Calu3 (cell line): ENCODE results near the gene HIVEP3. TPM values are rescaled to one million over a fixed set of nuclear protein-coding genes. Genes with fewer than 3 reads are reported as not detected.

Source experiments
- BruUV-seq: library from RNA; stranded (reverse); fragments of 400-500 nt; replicated peaks from 2 replicates; lab custom pipeline; 2021; lab: Mats Ljungman, UMichigan
- CTCF ChIA-PET: fragments of 300-600 bp; sonication (Branson Sonifier 250); formaldehyde crosslinking; loops from one replicate; lab custom pipeline; 2022; ENCODE audit warnings: antibody characterized with exemption; lab: Charles Lee
- DNase-seq: peaks from one replicate; pipeline ENCODE4 v3.0.0; 2022
- H3K27ac Mint-ChIP-seq: one replicate; pipeline ENCODE4 v1.8.0; 2022; ENCODE audit warnings: mixed read lengths; ENCODE audit not compliant: unreplicated experiment
- H3K27me3 Mint-ChIP-seq: one replicate; pipeline ENCODE4 v1.8.0; 2022; ENCODE audit warnings: mixed read lengths; ENCODE audit not compliant: unreplicated experiment
- H3K36me3 Mint-ChIP-seq: one replicate; pipeline ENCODE4 v1.8.0; 2022; ENCODE audit warnings: mild to moderate bottlenecking, moderate library complexity, mixed read lengths; ENCODE audit not compliant: insufficient read depth, unreplicated experiment
- H3K4me1 Mint-ChIP-seq: one replicate; pipeline ENCODE4 v1.8.0; 2022; ENCODE audit warnings: mild to moderate bottlenecking, low read depth, mixed read lengths; ENCODE audit not compliant: unreplicated experiment
- H3K4me3 Mint-ChIP-seq: one replicate; pipeline ENCODE4 v1.8.0; 2022; ENCODE audit warnings: mild to moderate bottlenecking, low read depth, moderate library complexity, mixed read lengths; ENCODE audit not compliant: unreplicated experiment
- H3K9me3 Mint-ChIP-seq: one replicate; pipeline ENCODE4 v1.8.0; 2022; ENCODE audit warnings: low read depth, mixed read lengths; ENCODE audit not compliant: unreplicated experiment
- intact Hi-C: fragments of 100-400 bp; cut with micrococcal nuclease; formaldehyde crosslinking; loops from one replicate; pipeline ENCODE4 v1.10.0; 2022; ENCODE audit not compliant: unreplicated experiment
- total RNA-seq: library from RNA; stranded (reverse); gene quantifications from 2 replicates; pipeline ENCODE4 v1.2.3, GENCODE V29; 2022
- TF ChIP-seq, protein P1 (sequence below): fragments of 200-600 bp; IDR thresholded peaks from one replicate; pipeline ENCODE4 v1.8.0; 2022; ENCODE audit warnings: antibody characterized with exemption; ENCODE audit not compliant: unreplicated experiment

Gene HIVEP3
- total RNA-seq, 1 experiment from 2014 or later, result 9.0 TPM

- CTCF ChIA-PET, result no interaction called here
- Mint-ChIP-seq H3K36me3 (peaks cover under 1% of the 10 kb centered on the region), H3K4me1 (peaks cover 25% of the 10 kb centered on the region), H3K4me3 (no peak overlapping the region), H3K9me3 (no peaks in the 10 kb centered on the region), H3K27ac (no peak overlapping the region), H3K27me3 (peaks cover 26% of the 10 kb centered on the region)
- DNase-seq, result no peak
- BruUV-seq, result no TSS peak
- TF ChIP-seq, protein P1, sequence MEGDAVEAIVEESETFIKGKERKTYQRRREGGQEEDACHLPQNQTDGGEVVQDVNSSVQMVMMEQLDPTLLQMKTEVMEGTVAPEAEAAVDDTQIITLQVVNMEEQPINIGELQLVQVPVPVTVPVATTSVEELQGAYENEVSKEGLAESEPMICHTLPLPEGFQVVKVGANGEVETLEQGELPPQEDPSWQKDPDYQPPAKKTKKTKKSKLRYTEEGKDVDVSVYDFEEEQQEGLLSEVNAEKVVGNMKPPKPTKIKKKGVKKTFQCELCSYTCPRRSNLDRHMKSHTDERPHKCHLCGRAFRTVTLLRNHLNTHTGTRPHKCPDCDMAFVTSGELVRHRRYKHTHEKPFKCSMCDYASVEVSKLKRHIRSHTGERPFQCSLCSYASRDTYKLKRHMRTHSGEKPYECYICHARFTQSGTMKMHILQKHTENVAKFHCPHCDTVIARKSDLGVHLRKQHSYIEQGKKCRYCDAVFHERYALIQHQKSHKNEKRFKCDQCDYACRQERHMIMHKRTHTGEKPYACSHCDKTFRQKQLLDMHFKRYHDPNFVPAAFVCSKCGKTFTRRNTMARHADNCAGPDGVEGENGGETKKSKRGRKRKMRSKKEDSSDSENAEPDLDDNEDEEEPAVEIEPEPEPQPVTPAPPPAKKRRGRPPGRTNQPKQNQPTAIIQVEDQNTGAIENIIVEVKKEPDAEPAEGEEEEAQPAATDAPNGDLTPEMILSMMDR, result no peak
- intact Hi-C loops, result no loop called here
Measured at GRCh38 chr1:41677620-41678019, 241.1 kb downstream of the HIVEP3 start.

DNA sequence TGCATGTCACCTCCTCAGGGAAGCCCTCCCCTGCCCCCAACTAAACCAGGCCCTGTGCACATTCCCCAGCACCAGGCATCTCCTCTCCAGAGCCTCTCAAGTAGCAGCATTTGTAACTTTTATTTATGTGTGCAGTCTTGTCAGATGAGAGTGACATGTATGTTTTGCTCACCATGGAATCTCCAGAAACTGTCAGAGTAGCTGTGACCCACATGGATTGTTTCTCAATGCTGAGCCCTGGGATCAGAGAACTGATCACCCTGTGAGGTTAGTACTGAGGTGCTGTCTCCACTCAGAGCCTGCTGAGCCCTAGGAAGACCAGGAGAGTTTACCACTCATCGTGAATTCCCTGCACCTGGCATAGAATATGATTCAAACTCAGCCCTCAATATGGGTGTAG lies 243.3 kb downstream of the HIVEP3 start:
- no peaks in the 10 kb centered on the region for H3K9me3 Mint-ChIP-seq
- H3K27ac Mint-ChIP-seq, result no peak overlapping the region
- H3K27me3 Mint-ChIP-seq, result peaks cover 26% of the 10 kb centered on the region
- no TSS peak for BruUV-seq
- CTCF ChIA-PET, result no interaction called here
- H3K4me3 Mint-ChIP-seq, result no peak overlapping the region
- peaks cover 6% of the 10 kb centered on the region for H3K36me3 Mint-ChIP-seq
- H3K4me1 Mint-ChIP-seq, result peaks cover 46% of the 10 kb centered on the region
- TF ChIP-seq, protein P1, result no peak
- intact Hi-C loops, result no loop called here
- DNase-seq, result no peak

- no peak overlapping the region for H3K4me3 Mint-ChIP-seq
- no TSS peak for BruUV-seq
- CTCF ChIA-PET, result no interaction called here
- peaks cover 53% of the 10 kb centered on the region for H3K4me1 Mint-ChIP-seq
- H3K36me3 Mint-ChIP-seq, result peaks cover 6% of the 10 kb centered on the region
- H3K27ac Mint-ChIP-seq, result no peak overlapping the region
- no peak for DNase-seq
- TF ChIP-seq, protein P1, result no peak
- H3K9me3 Mint-ChIP-seq, result no peaks in the 10 kb centered on the region
- intact Hi-C loops, result no loop called here
- peaks cover 26% of the 10 kb centered on the region for H3K27me3 Mint-ChIP-seq
Measured at GRCh38 chr1:41674522-41674921, 244.2 kb downstream of the HIVEP3 start.

DNA sequence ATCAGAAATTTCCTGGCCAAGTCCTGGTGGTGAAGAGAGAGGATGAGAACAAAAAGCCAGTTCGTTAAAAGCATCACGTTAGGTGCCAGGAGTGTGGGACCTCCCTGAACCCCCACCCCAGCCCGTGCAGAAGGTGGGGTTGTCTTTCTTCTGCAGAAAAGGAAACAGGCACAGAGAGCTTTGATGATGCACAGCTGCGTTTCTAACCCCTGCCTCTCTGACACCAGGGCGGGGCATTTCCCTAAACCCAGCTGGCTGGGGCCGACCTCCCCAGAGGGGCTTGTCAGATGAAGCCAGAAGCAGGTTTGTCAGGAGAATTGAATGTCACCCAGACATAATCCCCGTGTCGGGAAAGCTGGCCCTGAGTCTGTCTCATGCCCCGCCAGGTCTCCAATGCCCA lies 244.9 kb downstream of the HIVEP3 start:
- Mint-ChIP-seq H3K27ac (no peak overlapping the region), H3K9me3 (no peaks in the 10 kb centered on the region), H3K4me3 (no peak overlapping the region), H3K4me1 (peaks cover 54% of the 10 kb centered on the region), H3K27me3 (peaks cover 26% of the 10 kb centered on the region), H3K36me3 (peaks cover 6% of the 10 kb centered on the region)
- intact Hi-C loops, result no loop called here
- CTCF ChIA-PET, result interaction anchor here (1.5 kb wide), 1 partner anchor 9 kb away, joined by 4 read pairs; no protein-coding TSS in a partner anchor
- BruUV-seq, result no TSS peak
- no peak for DNase-seq
- TF ChIP-seq, protein P1, result no peak
